Measurements from ENCODE around the gene TCERG1.

TCERG1 gene

DNA sequence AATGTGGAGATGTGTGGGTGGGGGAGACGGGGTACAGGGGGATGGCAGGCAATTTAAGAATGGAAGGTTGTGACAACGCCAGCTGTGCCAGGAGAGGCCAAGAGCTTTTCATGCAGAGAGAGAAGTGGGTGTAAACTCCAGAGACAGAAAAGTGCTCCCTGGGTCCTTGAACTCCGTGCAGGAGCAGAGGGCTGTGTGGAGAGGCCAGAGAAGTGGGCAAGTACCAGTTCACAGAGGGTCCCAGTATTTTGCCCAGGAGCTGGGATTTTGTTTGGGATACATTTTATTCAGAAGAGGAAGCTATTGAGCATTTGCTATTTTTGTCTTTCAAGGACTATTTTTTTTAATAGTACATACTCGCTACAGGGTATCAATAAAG lies 19.5 kb upstream of the TCERG1 start:
- Histone ChIP-seq H3K9ac (ENCODE audit: low read length) (no peak overlapping the region), H3K4ac (ENCODE audit: low read depth in 1 of 2, low read length in 2 of 2) (no peak overlapping the region), H3K4me1 (ENCODE audit: control insufficient read depth, insufficient read depth, low read depth, low read length) (no peaks in the 10 kb centered on the region), H3K18ac (ENCODE audit: low read depth in 1 of 2, low read length in 2 of 2) (no peak overlapping the region), H3K4me2 (ENCODE audit: low read length, poor library complexity, severe bottlenecking) (no peak overlapping the region), H2BK120ac (ENCODE audit: low read depth, low read length) (no peak overlapping the region), H2AFZ (ENCODE audit: low read depth, low read length) (no peak overlapping the region), H4K8ac (ENCODE audit: low read length) (no peak overlapping the region), H3K79me1 (replicated peaks; ENCODE audit: low read length, poor library complexity, severe bottlenecking) (no peaks in the 10 kb centered on the region), H2BK15ac (ENCODE audit: low read depth, poor library complexity, severe bottlenecking) (no peak overlapping the region), H3K4me3 (ENCODE audit: insufficient read depth in 1 of 2, low read depth in 1 of 2, low read length in 2 of 2) (no peak overlapping the region), H3K14ac (ENCODE audit: low read length in 2 of 2) (no peak overlapping the region), H3K36me3 (ENCODE audit: control insufficient read depth in 1 of 2, insufficient read depth in 2 of 2, low read depth in 1 of 2, low read length in 2 of 2) (no peaks in the 10 kb centered on the region), H2AK5ac (ENCODE audit: low read length, severe bottlenecking) (no peak overlapping the region), H3K27me3 (ENCODE audit: control insufficient read depth in 1 of 2, insufficient read depth in 1 of 2, low read length in 2 of 2) (peaks cover 22 to 34% of the 10 kb centered on the region in 2 experiments), H3K9me3 (ENCODE audit: control insufficient read depth, low read length) (no peaks in the 10 kb centered on the region), H4K91ac (ENCODE audit: low read length) (no peak overlapping the region), H2BK12ac (ENCODE audit: low read length in 2 of 2) (no peak overlapping the region), H3K23ac (ENCODE audit: low read length in 2 of 2) (no peak overlapping the region), H3K27ac (ENCODE audit: low read length, poor library complexity, severe bottlenecking) (no peak overlapping the region), H2BK5ac (ENCODE audit: low read depth, low read length, poor library complexity, severe bottlenecking) (no peak overlapping the region)
- 55% methylated on average over 3 of the region's 4 CpGs for WGBS
- DNase-seq = no peak

DNA sequence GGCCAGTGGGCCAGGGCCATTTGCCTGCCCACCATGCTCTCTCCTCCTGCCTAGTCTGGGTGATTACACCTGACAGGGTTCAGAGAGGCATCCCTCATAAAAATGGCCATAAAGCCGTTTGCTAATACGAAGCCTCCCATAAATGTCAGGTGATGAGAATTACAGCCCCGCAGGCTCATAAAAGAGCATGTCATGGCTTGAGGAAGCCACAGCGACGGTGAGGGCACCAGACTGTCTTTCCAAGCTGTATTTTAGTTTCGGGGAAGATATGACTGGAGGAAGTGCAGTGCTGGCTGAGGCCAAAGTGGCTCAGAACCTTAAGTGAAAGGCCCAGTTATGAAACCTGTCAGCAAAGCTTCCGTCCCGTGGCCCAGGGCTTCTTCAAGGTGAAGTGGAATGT lies 18.5 kb upstream of the TCERG1 start:
- Histone ChIP-seq H3K9ac (ENCODE audit: low read length) (no peak overlapping the region), H3K18ac (ENCODE audit: low read depth in 1 of 2, low read length in 2 of 2) (no peak overlapping the region), H3K4ac (ENCODE audit: low read depth in 1 of 2, low read length in 2 of 2) (no peak overlapping the region), H3K36me3 (ENCODE audit: control insufficient read depth in 1 of 2, insufficient read depth in 2 of 2, low read depth in 1 of 2, low read length in 2 of 2) (no peaks in the 10 kb centered on the region), H2BK15ac (ENCODE audit: low read depth, poor library complexity, severe bottlenecking) (no peak overlapping the region), H3K27ac (ENCODE audit: low read length, poor library complexity, severe bottlenecking) (no peak overlapping the region), H4K8ac (ENCODE audit: low read length) (no peak overlapping the region), H2BK12ac (ENCODE audit: low read length in 2 of 2) (no peak overlapping the region), H2AK5ac (ENCODE audit: low read length, severe bottlenecking) (no peak overlapping the region), H3K27me3 (ENCODE audit: control insufficient read depth in 1 of 2, insufficient read depth in 1 of 2, low read length in 2 of 2) (peaks cover 22 to 33% of the 10 kb centered on the region in 2 experiments), H3K4me3 (ENCODE audit: insufficient read depth in 1 of 2, low read depth in 1 of 2, low read length in 2 of 2) (no peak overlapping the region), H3K9me3 (ENCODE audit: control insufficient read depth, low read length) (no peaks in the 10 kb centered on the region), H2BK120ac (ENCODE audit: low read depth, low read length) (no peak overlapping the region), H2BK5ac (ENCODE audit: low read depth, low read length, poor library complexity, severe bottlenecking) (no peak overlapping the region), H2AFZ (ENCODE audit: low read depth, low read length) (no peak overlapping the region), H3K14ac (ENCODE audit: low read length in 2 of 2) (no peak overlapping the region), H3K79me1 (replicated peaks; ENCODE audit: low read length, poor library complexity, severe bottlenecking) (no peaks in the 10 kb centered on the region), H4K91ac (ENCODE audit: low read length) (no peak overlapping the region), H3K4me2 (ENCODE audit: low read length, poor library complexity, severe bottlenecking) (no peak overlapping the region), H3K23ac (ENCODE audit: low read length in 2 of 2) (no peak overlapping the region), H3K4me1 (ENCODE audit: control insufficient read depth, insufficient read depth, low read depth, low read length) (no peaks in the 10 kb centered on the region)
- WGBS = 48% methylated on average over 8 of the region's 8 CpGs
- no peak for DNase-seq

DNA sequence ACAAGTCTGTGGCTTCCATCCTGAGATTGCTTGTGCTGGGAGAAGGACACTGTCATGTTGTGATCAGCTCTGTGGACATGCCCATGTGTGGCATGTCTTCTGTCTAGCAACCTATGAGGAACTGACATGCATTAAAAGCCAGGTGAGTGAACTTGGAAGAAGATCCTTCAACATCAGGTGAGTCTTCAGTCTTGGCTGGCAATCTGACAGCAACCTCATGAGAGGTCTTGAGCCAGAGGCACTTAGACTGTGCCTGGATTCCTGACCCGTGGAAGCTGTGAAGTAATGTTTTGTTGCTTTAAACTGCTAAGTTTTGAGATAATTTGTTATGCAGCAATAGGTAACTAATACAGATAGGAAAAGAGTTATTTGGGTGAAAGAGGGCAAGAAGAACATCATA lies 6.8 kb upstream of the TCERG1 start:
- H2AFZ ChIP-seq (ENCODE audit: low read depth, low read length) = no peak overlapping the region
- no peaks in the 10 kb centered on the region for H3K4me1 ChIP-seq (ENCODE audit: control insufficient read depth, insufficient read depth, low read depth, low read length)
- H2AK5ac ChIP-seq (ENCODE audit: low read length, severe bottlenecking) = no peak overlapping the region
- H3K4ac ChIP-seq (ENCODE audit: low read depth in 1 of 2, low read length in 2 of 2) = no peak overlapping the region
- no peak overlapping the region for H3K4me3 ChIP-seq (ENCODE audit: insufficient read depth in 1 of 2, low read depth in 1 of 2, low read length in 2 of 2)
- no peak overlapping the region for H2BK5ac ChIP-seq (ENCODE audit: low read depth, low read length, poor library complexity, severe bottlenecking)
- H3K36me3 ChIP-seq (ENCODE audit: control insufficient read depth in 1 of 2, insufficient read depth in 2 of 2, low read depth in 1 of 2, low read length in 2 of 2) = no peaks in the 10 kb centered on the region
- H3K18ac ChIP-seq (ENCODE audit: low read depth in 1 of 2, low read length in 2 of 2) = no peak overlapping the region
- no peaks in the 10 kb centered on the region for H3K9me3 ChIP-seq (ENCODE audit: control insufficient read depth, low read length)
- no peaks in the 10 kb centered on the region for H3K79me1 ChIP-seq (replicated peaks; ENCODE audit: low read length, poor library complexity, severe bottlenecking)
- no peak overlapping the region for H4K91ac ChIP-seq (ENCODE audit: low read length)
- H2BK15ac ChIP-seq (ENCODE audit: low read depth, poor library complexity, severe bottlenecking) = no peak overlapping the region
- H2BK12ac ChIP-seq (ENCODE audit: low read length in 2 of 2) = no peak overlapping the region
- H4K8ac ChIP-seq (ENCODE audit: low read length) = no peak overlapping the region
- no peak overlapping the region for H3K23ac ChIP-seq (ENCODE audit: low read length in 2 of 2)
- no peak overlapping the region for H3K14ac ChIP-seq (ENCODE audit: low read length in 2 of 2)
- H3K9ac ChIP-seq (ENCODE audit: low read length) = no peak overlapping the region
- peaks cover 1 to 5% of the 10 kb centered on the region in 2 experiments for H3K27me3 ChIP-seq (ENCODE audit: control insufficient read depth in 1 of 2, insufficient read depth in 1 of 2, low read length in 2 of 2)
- H3K27ac ChIP-seq (ENCODE audit: low read length, poor library complexity, severe bottlenecking) = no peak overlapping the region
- 84% methylated on average over 1 of the region's 1 CpG for WGBS
- H2BK120ac ChIP-seq (ENCODE audit: low read depth, low read length) = no peak overlapping the region
- DNase-seq = no peak
- no peak overlapping the region for H3K4me2 ChIP-seq (ENCODE audit: low read length, poor library complexity, severe bottlenecking)

DNA sequence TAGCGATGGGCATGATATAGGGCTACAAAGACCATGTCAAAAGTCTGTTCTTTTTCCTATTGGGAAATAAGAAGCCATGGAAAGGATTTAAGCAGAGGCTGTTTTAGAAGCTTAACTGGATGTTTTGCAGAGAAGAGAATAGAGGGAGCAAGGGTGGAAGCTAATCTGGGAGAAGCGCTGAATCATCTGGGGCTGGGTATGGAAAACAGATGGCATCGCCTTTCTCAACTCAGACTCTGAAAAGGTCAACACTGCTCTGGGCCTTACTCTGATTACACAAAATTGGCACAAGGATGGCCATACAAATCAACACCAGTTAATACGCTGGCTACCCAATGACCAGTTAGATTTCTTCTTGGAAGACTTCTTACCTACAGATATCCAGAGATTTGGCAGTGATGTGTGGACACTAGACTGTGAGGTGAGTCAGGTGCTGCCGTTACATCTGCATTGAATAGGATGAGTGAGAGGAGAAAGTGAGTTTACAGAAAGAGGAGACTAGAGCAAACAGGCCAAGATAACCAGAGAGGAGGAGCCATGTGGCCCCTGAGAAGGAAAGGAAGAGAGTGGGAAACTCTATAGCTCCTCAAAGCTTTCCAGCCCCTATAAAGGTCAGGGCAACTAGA lies 6.2 kb upstream of the TCERG1 start:
- H3K27me3 ChIP-seq (ENCODE audit: control insufficient read depth in 1 of 2, insufficient read depth in 1 of 2, low read length in 2 of 2) = peaks cover 0 to 5% of the 10 kb centered on the region in 2 experiments
- no peak overlapping the region for H3K14ac ChIP-seq (ENCODE audit: low read length in 2 of 2)
- 94% methylated on average over 2 of the region's 5 CpGs for WGBS
- no peak overlapping the region for H2AK5ac ChIP-seq (ENCODE audit: low read length, severe bottlenecking)
- no peak overlapping the region for H3K27ac ChIP-seq (ENCODE audit: low read length, poor library complexity, severe bottlenecking)
- no peak overlapping the region for H3K4ac ChIP-seq (ENCODE audit: low read depth in 1 of 2, low read length in 2 of 2)
- H2BK5ac ChIP-seq (ENCODE audit: low read depth, low read length, poor library complexity, severe bottlenecking) = no peak overlapping the region
- H3K18ac ChIP-seq (ENCODE audit: low read depth in 1 of 2, low read length in 2 of 2) = no peak overlapping the region
- H3K36me3 ChIP-seq (ENCODE audit: control insufficient read depth in 1 of 2, insufficient read depth in 2 of 2, low read depth in 1 of 2, low read length in 2 of 2) = no peaks in the 10 kb centered on the region
- no peak overlapping the region for H2BK12ac ChIP-seq (ENCODE audit: low read length in 2 of 2)
- H3K23ac ChIP-seq (ENCODE audit: low read length in 2 of 2) = no peak overlapping the region
- no peak overlapping the region for H3K4me2 ChIP-seq (ENCODE audit: low read length, poor library complexity, severe bottlenecking)
- no peak for DNase-seq
- no peak overlapping the region for H3K9ac ChIP-seq (ENCODE audit: low read length)
- H4K91ac ChIP-seq (ENCODE audit: low read length) = no peak overlapping the region
- H3K9me3 ChIP-seq (ENCODE audit: control insufficient read depth, low read length) = no peaks in the 10 kb centered on the region
- H3K4me1 ChIP-seq (ENCODE audit: control insufficient read depth, insufficient read depth, low read depth, low read length) = no peaks in the 10 kb centered on the region
- H3K79me1 ChIP-seq (replicated peaks; ENCODE audit: low read length, poor library complexity, severe bottlenecking) = no peaks in the 10 kb centered on the region
- no peak overlapping the region for H2BK15ac ChIP-seq (ENCODE audit: low read depth, poor library complexity, severe bottlenecking)
- H4K8ac ChIP-seq (ENCODE audit: low read length) = no peak overlapping the region
- H3K4me3 ChIP-seq (ENCODE audit: insufficient read depth in 1 of 2, low read depth in 1 of 2, low read length in 2 of 2) = no peak overlapping the region
- H2AFZ ChIP-seq (ENCODE audit: low read depth, low read length) = no peak overlapping the region
- H2BK120ac ChIP-seq (ENCODE audit: low read depth, low read length) = no peak overlapping the region

Measured in mesenchymal stem cell (in vitro differentiated cells and primary cell).